SJCRH30 (cell line): Measurements from ENCODE around the gene RNU2-63P. TPM values are rescaled to one million over a fixed set of nuclear protein-coding genes. Genes with fewer than 3 reads are reported as not detected.
"Not testable (repeated sequence)": the region's sequence is repeated elsewhere in the genome, so short reads cannot be mapped to it uniquely, and the experiment has no call there.

ENCODE experiments used
- DNase-seq, 2 experiments: peaks; one replicate each; pipeline ENCODE4 v3.0.0-alpha.2; 2015 to 2020
- H3K27ac ChIP-seq: fragments of 250-450 bp; sonication (Bioruptor Pico); 2 replicates; pipeline ENCODE4 v1.5.1; 2020; ENCODE audit warnings: mild to moderate bottlenecking, moderate library complexity
- H3K27me3 ChIP-seq: fragments of 250-450 bp; sonication (Bioruptor Pico); 2 replicates; pipeline ENCODE4 v1.5.1; 2020; ENCODE audit warnings: mild to moderate bottlenecking, moderate library complexity
- H3K36me3 ChIP-seq: fragments of 250-450 bp; sonication (Bioruptor Pico); 2 replicates; pipeline ENCODE4 v1.5.1; 2020; ENCODE audit warnings: mild to moderate bottlenecking, moderate library complexity
- H3K4me1 ChIP-seq: fragments of 250-450 bp; sonication (Bioruptor Pico); 2 replicates; pipeline ENCODE4 v1.5.1; 2020; ENCODE audit warnings: mild to moderate bottlenecking, moderate library complexity
- H3K4me3 ChIP-seq: fragments of 250-450 bp; sonication (Bioruptor Pico); 2 replicates; pipeline ENCODE4 v1.5.1; 2020; ENCODE audit warnings: mild to moderate bottlenecking, moderate library complexity
- H3K9me3 ChIP-seq: fragments of 250-450 bp; sonication (Bioruptor Pico); replicated peaks from 2 replicates; pipeline ENCODE4 v1.5.1; 2020; ENCODE audit warnings: mild to moderate bottlenecking, moderate library complexity
- total RNA-seq: library from RNA; depleted of rRNA; stranded (reverse); fragments of >200 nt; shearing (Covaris generic); gene quantifications from 2 replicates; pipeline ENCODE4 v1.2.3, GENCODE V29; 2014; rRNA removed

The RNU2-63P gene
- total RNA-seq, 1 experiment from 2014 or later = not detected

GRCh38 chr2:87972385-87972784, 44.0 kb downstream of the RNU2-63P start:
- H3K9me3 ChIP-seq, DNase-seq, H3K27ac ChIP-seq, H3K4me3 ChIP-seq, H3K36me3 ChIP-seq, H3K27me3 ChIP-seq, H3K4me1 ChIP-seq: not testable (repeated sequence)

Other genes starting within 250 kb of the RNU2-63P start
- 0.43 and 1.2 TPM in 2 replicates for gene RGPD2, start 190.8 kb downstream of the RNU2-63P start, total RNA-seq
- gene KRCC1, start 39.2 kb upstream of the RNU2-63P start, total RNA-seq = 5.6 and 6.0 TPM in 2 replicates
- gene SMYD1, start 51.3 kb upstream of the RNU2-63P start, total RNA-seq = 2.3 and 2.4 TPM in 2 replicates
- 0.32 TPM in 1 of 2 replicates, not detected in the other for gene FABP1, start 111.5 kb upstream of the RNU2-63P start, total RNA-seq
- gene THNSL2, start 153.8 kb upstream of the RNU2-63P start, total RNA-seq = not detected in 2 replicates